GM19463 (cell line): ENCODE measurements around the gene SH3TC1.

Source experiments
- ATAC-seq: cut with Tn5 transposase; IDR thresholded peaks from one replicate; pipeline ENCODE4 v1.9.1; 2021; ENCODE audit warnings: mild to moderate bottlenecking, moderate library complexity; ENCODE audit not compliant: unreplicated experiment

The SH3TC1 gene

GRCh38 chr4:8274066-8274652 lies 75.1 kb downstream of the SH3TC1 start:
- no peak for ATAC-seq

DNA sequence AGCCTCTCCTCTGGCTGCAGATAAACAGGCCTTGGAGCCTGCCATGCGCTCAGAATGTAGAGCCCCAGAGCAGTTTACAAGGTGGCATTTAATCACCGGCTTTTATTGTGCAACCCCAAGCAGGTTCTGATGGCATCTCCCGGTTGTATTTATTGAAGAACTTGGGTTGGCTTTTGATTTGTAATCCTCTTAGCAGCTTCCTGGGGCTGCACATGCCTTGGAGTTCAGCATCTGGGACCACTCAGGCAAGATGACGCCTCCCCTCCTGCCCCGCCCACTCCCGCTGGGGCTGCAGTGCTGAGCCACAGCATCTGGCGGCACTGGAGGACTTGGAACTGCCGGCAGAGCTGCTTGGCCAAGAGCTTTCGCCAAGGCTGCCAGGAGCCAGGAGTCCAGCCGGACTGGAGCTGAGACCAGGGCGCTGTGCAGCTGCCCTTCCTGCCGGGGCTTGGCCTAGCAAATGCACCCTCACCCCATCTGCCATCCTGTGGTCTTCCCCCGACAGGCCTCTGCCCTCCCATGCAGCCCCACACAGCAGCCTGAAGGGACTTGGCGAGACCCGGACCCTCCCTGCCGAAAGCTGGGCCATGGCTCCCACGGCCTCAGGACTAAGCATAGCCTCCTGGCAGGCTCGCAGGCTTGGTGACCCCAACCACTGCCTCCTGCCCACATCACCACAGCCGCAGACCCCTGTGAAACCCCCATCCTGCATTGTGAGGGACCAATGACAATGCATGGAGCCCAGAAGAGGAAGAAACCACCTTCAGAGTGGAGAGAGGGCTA lies 75.9 kb downstream of the SH3TC1 start:
- no peak for ATAC-seq

DNA sequence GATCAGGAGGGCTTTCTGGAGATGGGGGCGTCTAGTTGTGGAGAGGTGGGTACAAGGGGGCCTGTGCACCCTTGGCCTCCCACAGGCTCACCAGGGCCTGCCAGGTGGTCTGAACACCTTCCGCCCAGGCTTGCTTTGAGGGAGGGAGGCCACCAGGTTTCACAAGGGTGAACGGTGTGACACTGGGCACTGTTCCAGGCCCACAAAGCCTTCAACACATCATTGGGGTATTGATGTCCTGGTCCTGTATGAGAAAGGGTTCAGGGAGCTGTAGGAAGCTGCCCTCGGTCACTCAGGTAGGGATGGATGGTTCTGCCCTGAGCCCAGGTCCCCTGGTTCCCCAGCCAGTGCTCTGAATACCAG lies 76.4 kb downstream of the SH3TC1 start:
- ATAC-seq = no peak

GRCh38 chr4:8276358-8277240 lies 77.5 kb downstream of the SH3TC1 start:
- no peak for ATAC-seq

- no peak for ATAC-seq
Measured at GRCh38 chr4:8277356-8278008, 78.4 kb downstream of the SH3TC1 start.

GRCh38 chr4:8278009-8278395 lies 78.9 kb downstream of the SH3TC1 start:
- no peak for ATAC-seq

DNA sequence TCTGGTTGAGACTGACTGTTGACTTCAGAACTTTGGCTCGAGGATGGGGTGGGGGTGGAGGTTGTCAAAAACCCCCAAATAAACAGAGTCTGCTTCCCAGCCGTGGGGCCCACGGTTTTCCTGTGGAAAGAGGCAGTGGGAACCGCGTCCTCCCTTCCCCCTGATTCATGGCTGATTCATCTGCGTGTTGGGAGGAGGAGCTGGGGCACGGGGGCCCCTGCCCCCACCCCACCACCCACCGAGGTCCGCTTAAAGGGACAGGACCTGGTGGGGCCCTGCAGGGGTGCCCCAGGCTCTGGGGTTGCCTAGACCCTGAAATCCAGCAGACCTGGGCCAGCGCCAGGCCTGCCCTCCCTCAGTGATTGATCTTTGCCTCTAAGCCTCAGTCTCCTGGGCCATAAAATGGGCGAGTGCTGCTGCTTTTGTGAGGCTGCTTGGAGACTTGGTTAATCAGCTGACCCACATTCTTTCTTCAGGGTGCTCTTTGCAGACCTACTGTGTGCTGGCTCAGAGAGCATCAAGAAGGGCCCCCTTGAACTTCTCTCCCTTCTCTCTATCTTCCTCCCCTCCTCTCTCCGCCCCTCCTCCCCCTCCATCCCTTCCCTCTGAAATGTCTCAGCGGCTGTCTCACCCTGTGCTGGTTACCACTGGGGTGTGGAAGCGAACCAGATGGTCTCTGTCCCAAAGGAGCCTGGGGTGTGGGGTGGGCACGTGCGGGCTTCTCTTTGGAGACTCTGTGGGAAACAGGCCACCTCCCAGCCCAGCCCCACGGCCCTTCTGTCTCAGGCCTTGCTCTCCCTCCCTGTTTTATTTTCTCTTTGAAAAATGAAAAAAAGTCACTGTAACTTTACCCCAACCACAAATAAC lies 79.6 kb downstream of the SH3TC1 start:
- ATAC-seq = no peak

DNA sequence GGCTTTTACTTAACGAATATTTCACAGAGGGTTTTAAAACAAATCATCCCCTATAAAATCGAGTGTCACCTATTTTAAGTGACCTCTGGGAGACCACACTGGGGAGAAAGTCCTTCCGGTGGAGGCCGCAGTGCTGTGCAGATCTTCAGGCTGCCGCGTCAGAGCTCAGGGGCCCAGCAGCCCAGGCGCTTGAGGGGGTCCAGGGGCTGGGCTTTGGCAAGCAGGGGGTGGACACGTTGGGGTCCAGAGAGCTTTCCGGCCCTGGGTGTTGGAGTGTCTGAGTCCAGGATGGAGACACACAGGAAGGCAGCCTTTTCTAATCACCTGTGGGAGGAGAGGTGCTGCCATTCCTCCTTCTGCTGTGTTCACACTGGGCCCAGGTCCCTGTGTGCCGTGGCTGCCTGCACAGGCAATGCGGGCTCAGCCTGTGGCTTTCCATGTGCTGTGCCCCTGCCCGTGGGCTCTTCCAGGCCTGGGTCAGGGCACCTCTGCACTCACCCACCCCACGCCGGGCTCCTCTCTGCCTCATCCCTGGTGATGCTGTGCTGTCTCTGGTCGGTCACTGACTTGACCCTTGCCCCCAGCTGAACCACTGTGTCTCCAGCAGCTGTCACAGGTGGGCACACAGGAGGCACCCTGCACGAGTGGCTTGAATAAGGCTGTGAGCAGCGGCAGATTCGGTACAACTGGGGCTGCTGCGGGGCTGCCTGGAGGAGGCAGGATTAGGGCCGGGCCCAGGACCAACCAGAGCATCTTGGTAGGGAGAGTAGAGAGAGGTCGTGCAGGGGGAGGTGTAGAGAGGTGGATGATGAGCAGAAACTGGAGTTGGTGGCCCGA lies 80.4 kb downstream of the SH3TC1 start:
- no peak for ATAC-seq

- ATAC-seq = no peak
Measured at GRCh38 chr4:8280158-8280875, 81.2 kb downstream of the SH3TC1 start.

GRCh38 chr4:8280876-8281440 lies 81.9 kb downstream of the SH3TC1 start:
- ATAC-seq = no peak

DNA sequence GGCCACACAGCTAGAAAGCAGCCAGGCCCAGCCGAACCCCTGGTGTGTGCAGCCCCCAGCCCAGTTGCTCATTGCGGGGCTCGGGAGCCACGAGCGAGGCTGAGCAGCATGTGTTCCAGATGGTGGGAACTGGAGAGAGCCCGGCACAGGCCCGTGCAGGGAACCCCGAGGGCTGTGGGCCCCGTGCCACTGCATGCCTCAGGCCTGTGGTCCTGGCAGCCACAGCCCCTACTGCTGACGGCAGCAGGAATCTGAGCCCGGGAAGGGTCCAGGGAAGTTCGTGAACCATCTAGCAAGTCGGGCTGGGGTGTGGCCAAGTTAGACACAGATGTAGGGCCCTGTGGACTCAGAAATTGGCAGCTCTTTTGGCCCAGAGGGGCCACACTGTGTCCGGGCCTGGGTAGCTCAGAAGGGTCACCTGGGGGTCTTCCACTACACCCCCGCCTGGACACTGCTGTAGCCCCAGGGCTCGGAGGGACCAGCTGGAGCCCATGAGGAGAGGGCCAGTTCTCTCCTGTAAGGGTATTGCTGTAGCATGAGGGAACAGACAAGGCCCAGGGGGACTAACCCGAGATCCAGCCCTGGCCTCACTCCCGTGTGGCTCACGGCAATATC lies 82.5 kb downstream of the SH3TC1 start:
- ATAC-seq = no peak

- ATAC-seq = no peak
Measured at GRCh38 chr4:8282134-8282641, 83.1 kb downstream of the SH3TC1 start.

- no peak for ATAC-seq
Measured at GRCh38 chr4:8282742-8283141, 83.7 kb downstream of the SH3TC1 start.

- no peak for ATAC-seq
Measured at GRCh38 chr4:8283161-8283560, 84.1 kb downstream of the SH3TC1 start.

- ATAC-seq = no peak
Measured at GRCh38 chr4:8283631-8284121, 84.6 kb downstream of the SH3TC1 start.

DNA sequence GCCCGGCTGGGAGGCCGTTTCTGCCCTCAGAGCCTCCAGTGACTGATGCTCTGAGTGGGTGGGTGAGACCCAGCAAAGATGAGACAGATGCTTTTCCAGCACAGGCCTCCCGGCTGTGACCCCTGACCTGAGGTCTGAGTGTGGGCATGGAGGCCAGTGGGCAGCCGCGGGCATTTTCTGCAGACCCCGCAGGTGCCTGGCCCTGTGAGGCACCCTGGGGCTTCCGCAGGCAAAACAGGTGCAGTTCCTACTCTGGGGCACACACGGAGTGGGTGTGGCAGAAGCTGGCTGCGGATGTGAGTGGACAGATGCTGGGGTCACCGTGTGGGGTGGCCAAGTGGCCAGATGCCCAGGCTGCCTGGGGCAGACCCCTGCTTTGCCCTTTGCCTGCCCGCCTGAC lies 85.3 kb downstream of the SH3TC1 start:
- ATAC-seq = no peak

DNA sequence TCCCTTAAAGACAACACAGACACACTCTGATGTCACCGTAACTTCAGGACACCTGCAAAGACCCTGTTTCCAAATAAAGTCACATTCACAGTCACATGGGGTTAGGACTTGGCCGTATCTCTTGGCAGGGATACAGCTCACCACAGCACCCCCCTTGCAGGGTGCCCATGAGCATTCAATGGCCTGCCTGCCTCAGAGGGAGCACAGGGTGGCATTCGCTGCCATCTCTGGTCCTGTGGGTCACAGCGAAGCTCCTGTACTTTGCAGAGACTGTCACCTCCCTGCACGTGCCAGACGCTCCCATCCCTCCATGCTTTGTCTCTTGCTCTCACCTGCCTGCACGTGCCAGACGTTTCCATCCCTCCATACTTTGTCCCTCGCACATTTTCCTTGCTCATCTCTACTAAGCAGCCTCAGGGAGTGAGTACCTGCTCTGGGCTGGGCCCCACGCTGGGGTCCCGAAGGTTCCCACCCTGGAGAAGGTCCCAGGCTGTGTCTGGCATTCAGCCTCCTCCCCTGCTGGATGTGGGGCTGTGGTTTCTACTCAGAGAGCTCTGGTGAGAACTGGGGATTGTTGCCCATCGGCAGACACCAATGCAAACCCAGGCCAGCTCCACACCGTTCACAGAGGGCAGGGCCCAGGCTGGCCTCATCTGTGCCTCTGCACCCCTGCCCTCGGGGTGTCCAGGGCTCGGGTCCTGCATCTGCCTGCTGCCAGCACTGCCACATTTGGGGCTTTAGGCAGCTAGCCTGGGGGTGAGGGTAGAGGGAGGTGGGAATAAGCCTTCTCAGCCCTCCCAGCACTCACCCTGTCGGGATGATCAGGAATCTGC lies 86.3 kb downstream of the SH3TC1 start:
- ATAC-seq = no peak
